ENCODE data around the gene LDLR.

DNA sequence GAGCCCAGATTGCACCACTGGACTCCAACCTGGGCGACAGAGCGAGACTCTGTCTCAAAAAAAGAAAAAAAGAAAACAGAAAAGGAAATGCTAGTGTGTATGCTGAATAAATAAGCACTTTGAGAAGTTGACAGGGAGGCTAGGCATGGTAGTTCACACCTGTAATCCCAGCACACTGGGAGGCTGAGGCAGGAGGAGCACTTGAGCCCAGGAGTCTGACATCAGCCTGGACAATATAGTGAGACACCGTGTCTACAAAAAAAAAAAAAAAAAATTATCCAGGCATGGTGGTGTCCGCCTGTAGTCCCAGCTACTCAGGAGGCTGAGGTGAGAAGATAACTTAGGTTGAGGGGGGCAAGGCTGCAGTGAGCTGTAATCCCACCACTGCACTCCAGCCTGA, 19.1 kb upstream of the LDLR start:
- TF ChIP-seq EZH2 (IDR thresholded peaks at IDR 0.05), result no peak
- TF ChIP-seq POLR2AphosphoS5 (IDR thresholded peaks at IDR 0.05; ENCODE audit: borderline replicate concordance, low read depth, low read length), result no peak
